Measurements from ENCODE around the gene SLC6A8.

Gene SLC6A8

DNA sequence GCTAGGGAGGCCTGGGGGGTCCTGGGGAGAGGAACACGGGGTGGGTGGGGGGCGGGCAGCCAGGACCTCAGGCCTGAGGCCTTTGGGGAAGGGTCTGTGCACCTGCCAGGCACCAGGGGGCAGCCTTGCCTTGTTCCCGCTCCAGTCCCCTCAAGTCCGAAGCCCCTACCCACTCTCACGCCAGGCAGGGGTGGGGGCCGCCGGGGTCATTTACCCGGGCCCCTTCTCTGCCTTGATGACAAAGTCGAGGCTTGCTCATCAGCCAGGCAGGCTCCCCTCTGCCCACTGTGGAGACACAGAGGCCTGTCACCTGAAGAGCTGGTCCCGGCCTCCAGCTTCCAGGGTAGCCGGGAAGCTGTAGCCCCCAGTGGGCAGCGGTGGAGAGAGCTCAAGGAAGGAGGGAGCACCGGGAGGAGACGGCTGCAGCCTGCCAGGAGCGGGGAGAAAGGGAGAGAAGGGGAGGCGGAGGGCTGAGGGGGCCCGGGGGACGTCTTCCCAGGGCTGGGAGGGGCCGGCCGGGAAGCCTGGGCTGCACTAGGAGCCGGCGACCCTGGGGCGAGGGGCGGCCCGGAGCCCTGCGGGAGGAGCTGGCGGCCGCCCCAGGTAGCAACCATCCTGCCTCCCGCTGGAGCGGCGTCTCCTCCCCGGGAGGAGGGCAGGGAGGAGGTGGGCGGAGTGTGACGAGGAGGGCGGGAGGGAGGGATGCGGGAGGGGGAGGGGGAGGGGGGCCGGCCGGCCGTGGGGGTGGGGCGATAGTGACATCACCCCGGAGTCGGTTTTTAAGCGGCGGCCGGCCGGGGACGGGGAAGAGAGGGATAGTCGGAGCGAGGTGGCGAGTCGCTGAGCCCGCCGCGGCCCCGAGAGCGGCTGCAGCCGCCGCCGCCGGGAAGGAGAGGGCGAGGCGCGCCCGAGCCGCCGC lies at the start of gene SLC6A8:
SLC6A8 (plus strand) TSS at position 806 of the 919 bp plus-strand sequence. CDS start 649 bp downstream, outside the sequence.
- peak; percentile 27 for DNase-seq (ENCODE audit: low read depth)

DNA sequence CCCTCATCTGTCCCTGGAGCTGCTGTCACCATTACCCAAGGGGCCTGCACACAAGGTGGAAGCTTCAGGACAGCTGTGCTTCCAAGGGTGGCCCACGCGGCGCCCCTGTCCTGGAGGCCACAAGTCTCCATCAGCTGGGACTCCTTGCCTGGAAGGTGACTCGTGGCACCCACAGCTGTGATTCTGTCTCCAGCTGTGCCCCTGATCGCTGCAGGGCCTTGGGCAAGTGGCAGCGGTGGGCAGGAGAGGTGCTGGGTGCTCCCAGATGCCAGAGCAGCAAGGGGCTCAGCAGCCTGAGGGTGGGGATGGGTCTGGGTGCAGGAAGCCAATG lies 49.7 kb upstream of the SLC6A8 start:
- DNase-seq (ENCODE audit: low read depth), result no peak

DNA sequence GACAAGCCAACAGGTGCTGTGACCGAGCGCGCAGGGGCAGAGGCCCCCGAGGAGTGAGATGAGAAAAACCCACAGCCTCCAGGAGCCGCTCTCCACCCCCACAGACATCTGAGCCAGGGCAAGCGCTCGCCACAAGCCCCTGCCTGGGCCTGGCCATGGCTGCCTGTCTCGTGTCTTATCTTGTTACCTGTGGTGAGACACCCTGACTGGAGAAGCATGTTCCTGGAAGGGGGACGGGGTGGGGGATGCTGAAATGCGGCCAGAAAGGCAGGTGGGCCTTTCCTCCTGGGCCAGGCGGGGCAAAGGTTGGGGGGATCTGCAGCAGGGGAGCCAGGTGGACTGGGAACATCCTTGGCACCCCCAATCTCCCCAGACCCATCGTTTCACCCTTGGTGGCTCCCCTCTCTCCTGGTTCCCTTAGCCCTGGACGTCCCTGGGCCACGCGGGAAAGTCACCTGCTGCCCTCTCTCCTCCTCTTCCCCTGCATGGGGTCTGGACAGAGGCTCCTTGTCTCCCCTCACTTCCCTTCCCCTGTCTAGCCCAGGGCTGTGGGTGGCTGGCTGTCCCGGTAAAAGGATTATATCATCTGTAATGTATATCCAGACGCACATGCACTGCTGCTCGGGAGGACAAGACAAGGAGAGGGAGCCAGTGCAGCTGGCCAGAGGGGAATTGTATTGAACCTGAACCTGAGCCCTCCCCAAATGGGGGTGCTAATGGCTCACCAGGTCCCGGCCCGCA lies 49.1 kb upstream of the SLC6A8 start:
- DNase-seq (ENCODE audit: low read depth), result no peak

- DNase-seq (ENCODE audit: low read depth), result no peak
Observed at GRCh38 chrX:153639177-153640044, 48.3 kb upstream of the SLC6A8 start.

GRCh38 chrX:153640045-153640686 lies 47.6 kb upstream of the SLC6A8 start:
- no peak for DNase-seq (ENCODE audit: low read depth)

DNA sequence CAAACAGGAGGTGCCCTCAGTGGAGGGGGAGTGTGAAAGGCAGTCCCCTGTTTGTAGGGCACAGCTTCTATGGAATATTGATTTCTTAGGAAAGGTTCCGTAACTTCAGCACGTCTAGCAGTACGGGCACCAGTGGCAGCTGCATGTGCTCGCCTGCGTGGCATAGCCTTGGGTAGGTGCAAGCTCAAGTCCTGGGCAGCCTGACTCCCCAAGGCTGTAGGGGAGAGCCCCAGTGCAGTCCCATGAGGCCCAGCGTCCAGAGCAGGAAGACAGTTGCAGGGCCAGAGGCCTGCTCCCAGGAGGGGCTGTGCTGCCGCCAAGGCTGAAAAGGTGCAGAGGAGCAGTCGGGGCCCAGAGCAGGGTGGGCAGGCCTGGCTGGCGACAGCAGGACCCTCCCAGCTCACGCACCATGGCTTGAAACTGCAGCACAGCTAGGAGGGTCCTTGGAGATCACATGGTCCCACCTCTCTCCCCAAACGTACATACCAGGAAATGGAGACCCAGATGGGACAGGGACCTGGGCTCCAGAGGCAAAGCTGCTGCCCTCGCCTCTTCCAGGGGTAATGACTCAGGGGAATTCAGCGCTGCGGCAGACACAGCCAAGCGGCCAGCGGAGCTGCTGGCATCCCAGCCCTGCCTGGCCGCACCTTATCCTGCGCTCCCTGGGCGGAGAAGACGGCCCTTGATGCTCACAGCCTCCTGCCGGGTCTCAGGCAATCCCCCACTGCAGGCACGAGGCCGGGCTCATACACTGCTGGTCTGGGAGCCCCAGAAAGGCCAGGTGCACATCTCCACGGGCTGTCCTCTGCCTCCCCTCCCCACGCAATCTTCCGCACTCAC lies 46.8 kb upstream of the SLC6A8 start:
- DNase-seq (ENCODE audit: low read depth), result no peak

DNA sequence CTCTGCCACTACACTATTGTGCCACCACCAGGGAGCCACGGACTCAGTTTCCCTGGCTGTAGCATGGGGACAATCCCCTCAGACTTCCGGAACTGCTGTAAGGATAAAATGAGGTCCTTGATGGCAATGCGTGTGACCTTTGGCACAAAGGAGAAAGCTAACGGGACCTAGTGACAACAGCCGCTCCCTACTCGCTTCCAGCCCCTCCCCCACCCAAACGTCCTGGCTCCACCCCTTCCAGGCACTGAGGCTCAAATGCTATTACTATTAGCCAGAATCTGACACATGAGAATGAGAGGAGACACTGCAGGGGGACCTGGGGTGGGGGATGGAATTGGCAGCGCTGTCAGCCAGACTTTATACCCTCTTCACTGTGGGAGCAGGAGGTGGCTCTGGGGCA lies 46.1 kb upstream of the SLC6A8 start:
- DNase-seq (ENCODE audit: low read depth), result no peak

DNA sequence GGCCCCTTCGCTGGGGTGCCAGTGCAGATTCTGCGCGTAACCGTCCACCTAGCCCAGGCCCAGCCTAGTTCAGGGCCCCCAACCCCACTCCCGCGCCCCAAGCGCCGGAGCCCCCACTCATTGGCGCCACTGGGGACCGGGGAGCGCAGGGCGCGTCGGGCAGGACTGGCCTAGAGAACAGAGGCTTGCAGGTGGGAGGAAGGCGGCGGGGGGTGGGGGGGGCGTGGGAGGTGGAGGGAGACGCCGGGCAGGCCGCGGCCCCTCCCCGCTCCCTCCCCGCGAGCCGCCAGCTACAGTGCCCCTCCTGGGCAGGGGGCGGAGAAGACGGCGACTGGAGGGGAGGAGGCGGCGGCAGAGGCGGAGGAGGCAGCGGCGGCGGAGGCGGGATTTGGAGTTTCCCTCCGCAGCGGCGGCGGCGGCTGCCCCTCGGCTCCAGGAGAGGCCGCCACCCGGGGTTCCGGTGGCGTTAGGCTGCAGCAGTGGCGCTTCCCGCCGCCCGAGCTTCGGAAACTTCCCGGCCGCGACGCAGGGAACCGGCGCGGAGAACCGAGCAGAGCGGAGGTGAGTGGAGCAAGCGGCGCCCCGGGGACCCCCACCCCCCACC lies 45.6 kb upstream of the SLC6A8 start:
- no peak for DNase-seq (ENCODE audit: low read depth)

GRCh38 chrX:153642655-153643430 lies 44.9 kb upstream of the SLC6A8 start:
- no peak for DNase-seq (ENCODE audit: low read depth)

- no peak for DNase-seq (ENCODE audit: low read depth)
Observed at GRCh38 chrX:153643431-153644351, 44.0 kb upstream of the SLC6A8 start.

DNA sequence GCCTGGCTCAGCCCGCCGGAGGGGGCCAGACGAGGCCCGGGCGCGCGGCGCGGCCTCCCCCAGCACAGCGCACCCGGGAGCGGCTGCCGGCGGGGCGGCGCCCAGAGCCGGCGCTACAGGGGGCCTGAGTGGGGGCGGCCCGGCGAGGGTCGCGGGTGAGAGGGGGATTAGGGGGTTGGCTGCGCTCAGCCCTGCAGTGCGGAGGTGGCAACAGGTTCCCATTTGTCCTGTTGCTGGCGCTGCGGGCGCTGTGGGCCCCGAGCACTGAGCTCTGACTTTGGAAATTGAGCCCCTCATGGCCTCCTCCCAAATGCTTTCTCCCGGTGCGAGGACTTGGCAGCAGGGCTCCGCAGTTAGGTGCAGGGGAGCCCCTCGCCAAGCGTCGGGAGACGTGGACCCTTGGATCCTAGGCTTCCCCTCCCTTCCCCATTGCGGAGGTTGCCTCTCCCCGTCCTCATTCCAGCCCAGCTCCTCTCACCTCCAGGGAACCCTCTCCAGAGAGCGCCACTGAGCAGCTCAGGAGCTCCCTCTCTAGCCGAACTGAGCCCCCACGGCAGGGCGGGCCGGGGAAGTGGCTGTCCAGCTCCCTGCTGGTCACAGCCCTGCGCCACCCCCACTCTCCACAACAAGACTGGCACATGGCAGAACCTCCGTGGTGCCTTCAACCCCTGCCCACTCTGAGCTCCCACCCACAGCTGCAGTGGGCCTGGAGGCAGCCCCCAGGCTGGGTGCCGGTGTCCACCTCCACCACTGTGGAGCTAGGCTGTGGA lies 43.2 kb upstream of the SLC6A8 start:
- no peak for DNase-seq (ENCODE audit: low read depth)

GRCh38 chrX:153645151-153645550 lies 42.6 kb upstream of the SLC6A8 start:
- DNase-seq (ENCODE audit: low read depth), result no peak

DNA sequence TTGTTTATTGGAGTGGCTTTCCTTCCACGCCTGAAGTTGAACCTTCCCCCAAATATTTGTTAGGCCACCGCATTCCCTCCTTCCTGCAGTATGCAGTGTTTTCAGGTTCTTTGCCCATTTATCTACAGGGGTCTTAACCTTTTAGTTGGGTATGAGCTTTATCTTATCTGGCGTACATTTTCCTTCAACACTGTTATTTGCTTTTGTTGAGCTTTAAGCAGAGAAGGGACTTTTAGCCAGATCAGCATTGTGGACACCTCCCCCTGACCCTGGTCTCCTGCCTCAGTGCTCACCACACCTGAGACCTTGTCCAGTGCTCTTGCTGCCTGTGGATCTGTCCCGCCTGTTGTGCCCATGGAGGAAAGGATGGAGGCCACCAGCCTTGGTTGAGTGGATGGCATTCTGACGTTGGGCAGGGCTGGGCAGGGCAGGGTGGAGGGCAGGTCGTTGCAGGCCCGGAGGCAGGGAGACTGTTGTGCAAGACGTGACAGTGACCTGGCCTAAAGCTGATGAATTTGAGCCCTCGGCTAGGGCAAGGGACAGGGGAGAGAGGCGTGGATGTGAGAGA lies 41.7 kb upstream of the SLC6A8 start:
- DNase-seq (ENCODE audit: low read depth), result no peak

GRCh38 chrX:153646620-153647373 lies 40.9 kb upstream of the SLC6A8 start, which contains the start of gene DUSP9:
TSS of gene DUSP9 (plus strand) at chrX:153647203. CDS start at chrX:153647954, 751 bp downstream.
- DNase-seq (ENCODE audit: low read depth), result no peak

GRCh38 chrX:153647461-153648357 lies 40.0 kb upstream of the SLC6A8 start:
- DNase-seq (ENCODE audit: low read depth), result no peak

All from GM04504 (cell line).